Left hindlimb (tissue), 1 donor: Measurements from ENCODE around the gene GLCE.

Source experiments
- DNase-seq: peaks from one replicate; pipeline ENCODE4 v3.0.0-alpha.2; 2018

GLCE gene

GRCh38 chr15:69160141-69160993, at the start of gene GLCE:
Gene GLCE (plus strand): TSS chr15:69160635. CDS start chr15:69255807, 95,172 bp downstream.
- peak; percentile 98 for DNase-seq

- DNase-seq: no peak
These were observed 46.0 kb upstream of the GLCE start for GRCh38 chr15:69114331-69114928.

- no peak for DNase-seq
These were observed 45.4 kb upstream of the GLCE start for GRCh38 chr15:69115031-69115430.

DNA sequence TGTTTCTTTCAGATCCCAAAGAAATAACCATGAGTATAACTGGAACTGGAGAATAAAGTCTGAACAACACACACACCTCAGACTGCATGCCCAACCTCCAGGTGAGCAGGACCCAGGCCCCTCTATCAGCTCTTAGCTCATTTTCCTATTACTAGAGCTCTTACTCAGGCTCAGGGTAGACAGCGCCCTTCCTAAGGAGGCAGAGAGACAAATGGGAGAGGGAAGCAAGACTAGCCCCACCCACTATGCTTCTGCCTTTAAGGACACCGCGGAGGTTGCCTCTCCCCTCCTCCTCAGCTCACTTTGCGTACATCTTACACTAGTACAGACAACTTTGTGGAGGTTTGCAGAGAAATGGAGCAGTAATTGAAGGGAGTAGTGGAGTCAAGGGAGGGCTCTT, 44.0 kb upstream of the GLCE start:
- no peak for DNase-seq

- no peak for DNase-seq
These were observed 43.0 kb upstream of the GLCE start for GRCh38 chr15:69117431-69117871.

GRCh38 chr15:69118089-69118488, 42.3 kb upstream of the GLCE start:
- no peak for DNase-seq

DNA sequence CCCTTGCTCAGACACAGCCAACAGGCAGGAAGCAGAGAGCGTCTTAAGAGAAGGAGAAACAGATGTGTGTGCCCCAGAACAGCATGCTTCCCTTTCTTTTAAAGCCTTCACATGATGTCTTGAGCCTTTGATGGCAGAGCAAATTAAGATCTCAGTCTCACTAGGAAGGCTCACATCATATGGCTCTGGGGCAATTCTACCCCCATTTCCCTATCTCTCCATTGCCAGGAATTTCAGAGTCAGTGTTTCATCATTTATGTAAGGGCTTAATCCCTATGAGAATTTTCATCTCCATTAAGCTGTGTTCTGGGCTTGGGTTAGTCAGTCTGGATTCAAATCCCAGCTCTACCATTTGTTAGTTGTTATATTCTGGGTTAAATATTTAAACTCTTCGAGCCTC, 41.4 kb upstream of the GLCE start:
- DNase-seq: no peak

- DNase-seq: no peak
These were observed 40.6 kb upstream of the GLCE start for GRCh38 chr15:69119683-69120395.

DNA sequence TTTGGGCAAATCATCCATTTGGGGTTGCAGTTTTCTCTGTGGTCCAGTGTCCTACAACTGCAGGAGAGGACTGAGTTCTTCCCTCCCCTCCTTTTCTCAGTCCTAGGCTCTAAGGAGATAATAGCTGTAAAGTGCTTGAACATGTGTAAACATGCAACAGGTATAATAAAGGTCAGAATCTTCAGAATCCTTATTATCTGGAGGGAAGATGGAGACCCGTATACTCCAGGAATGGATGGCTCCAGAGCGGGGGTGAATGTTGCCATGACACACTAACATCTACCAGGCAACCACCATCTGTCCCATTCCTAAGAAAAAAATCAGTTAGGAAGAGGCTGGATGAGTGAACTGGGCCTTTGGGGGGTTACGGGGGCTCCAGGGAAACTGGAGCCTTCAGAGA, 39.7 kb upstream of the GLCE start:
- no peak for DNase-seq

GRCh38 chr15:69121198-69121828, 39.1 kb upstream of the GLCE start:
- no peak for DNase-seq

DNA sequence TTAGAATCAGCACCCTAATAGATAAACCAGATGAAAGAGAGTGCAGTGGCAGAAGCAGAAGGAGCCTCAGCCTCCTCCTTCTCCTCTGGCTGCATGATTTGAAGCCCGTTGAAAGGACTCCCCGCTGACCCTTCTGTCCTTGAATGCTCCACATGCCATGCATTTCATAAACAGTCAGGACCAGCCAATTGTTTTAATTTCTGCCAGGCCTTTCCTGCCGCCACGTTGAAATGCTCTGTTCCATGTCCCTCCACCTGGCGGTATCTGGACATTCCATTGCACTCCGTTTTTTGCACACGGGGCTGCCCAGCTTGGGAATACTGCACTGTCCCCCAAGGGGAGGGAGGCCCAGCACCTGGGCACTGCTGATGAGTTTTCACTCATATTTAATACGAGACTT, 35.2 kb upstream of the GLCE start:
- DNase-seq: no peak

DNA sequence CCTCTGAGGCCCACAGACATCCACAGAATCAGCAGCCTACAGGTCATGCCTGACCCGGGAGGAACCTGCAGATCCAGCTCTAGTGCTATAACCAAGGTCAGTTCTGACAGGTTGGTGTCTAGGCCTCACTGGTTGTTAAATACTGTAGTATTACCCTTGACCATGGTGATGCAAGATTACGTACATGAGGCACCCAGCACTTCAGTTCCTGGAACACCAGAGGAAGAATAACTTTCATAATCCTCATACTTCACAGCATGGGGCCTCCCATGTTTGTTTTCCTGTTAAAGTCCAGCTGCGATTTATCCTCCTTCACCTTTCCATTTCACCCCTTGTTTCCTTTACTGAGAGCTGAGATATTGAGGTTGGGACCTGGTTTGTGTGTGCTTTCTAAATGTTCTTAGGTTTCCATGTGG, 34.4 kb upstream of the GLCE start:
- DNase-seq: no peak

DNA sequence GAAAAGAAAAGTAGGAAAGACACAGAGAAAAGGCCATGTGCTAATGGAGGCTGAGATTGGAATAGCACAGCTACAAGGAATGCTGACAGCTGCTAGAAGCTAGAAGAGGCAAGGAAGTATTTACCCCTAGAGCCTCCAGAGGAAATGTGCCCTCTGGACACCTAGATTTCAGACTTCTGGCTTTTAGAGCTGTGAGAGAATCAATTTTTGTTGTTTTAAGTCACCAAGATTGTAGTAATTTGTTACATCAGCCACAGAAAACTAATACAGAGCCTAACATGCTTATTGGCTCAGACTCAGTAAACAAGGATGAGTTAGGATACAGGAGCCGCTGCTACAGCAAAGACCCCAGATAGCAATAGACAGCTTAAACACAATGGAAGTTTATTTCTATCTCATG, 33.1 kb upstream of the GLCE start:
- no peak for DNase-seq

DNA sequence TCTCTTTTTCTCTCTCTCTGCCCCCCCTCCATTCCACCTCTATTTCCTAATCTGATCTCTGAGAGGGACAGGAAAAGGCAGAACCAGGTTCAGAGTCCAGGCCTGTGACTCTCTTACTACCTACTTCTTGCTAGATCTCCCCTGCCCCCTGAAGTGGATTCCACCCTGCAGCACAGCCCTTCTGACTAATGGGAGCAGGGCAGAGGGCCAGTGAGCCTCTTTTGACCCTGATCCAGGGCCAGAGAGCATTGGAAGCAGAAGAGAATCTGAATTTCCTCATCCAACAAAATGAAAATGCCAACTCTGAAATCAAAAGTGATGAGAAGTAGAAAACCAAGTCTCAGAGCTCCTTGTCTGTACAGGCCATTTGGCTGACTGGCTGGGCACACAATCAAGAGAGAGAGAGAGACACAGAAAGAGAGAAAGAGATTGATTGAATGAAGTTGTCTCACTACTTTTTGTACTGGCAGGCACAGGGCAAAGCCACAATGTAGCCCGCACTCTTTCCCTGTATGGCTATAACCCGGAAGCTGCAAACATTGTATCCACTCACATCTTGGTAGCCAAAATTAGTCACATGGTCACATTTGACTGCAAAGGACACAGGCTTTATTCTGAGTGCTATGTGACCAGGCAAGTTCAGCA, 31.6 kb upstream of the GLCE start:
- DNase-seq: no peak

DNA sequence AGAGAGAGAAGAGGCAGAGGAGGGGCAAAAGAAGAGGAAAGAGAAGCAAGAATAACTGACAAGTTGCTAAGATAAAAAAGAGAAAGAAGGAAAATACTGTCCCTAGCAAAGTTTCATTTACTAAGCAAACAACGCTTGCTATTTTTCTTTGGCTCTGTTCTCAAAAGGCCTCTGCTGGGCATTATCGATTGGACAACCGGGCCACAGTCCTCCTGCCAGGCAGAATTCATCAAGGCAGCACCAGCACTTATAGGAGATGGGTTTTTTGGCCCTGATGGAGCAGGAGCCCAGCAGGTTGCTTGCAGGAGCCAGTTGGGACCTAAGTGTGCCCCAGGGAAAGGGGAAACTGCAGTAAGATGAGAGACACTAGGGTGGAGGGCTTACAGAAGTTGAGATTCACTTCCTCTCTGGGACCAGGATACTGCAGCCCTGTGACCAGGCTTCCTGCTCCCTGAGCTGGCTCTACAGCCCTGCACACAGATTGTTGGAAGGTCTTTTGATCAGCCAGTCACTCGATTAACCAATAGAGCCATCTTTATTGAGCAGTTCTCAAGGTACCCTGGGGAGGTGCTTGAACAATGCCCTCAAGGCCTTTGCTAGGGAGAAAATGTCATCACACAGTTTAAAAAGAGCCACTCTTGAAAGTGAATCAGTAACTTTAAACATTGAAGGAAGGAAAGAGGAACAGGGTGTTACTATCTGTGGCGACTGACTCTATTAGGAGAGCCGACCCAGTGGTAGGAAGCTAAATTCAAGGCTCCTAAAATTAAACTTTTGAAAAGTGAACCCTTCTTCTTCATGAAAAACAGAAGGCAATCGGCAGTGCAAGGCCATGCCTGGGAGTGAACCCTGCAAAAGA, 28.8 kb upstream of the GLCE start:
- DNase-seq: no peak

DNA sequence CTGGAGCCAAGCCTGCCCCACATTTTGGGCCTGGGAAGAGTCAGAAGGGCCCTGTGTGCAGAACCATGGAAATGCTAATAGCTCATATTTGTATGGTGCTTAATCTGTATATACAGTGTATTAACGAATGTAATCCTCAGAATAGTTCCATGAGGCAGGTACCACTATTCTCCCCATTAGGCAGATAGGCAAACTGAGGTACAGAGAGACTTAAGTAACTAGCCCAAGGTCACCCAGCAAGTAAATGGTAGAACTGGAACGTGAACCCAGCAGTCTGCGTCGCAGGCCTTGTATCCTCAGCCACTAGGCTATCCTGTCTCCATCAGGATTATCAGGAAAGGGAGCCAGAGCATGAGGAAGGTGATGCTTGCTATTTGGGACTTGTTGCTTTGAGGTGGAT, 28.0 kb upstream of the GLCE start:
- DNase-seq: no peak

- DNase-seq: no peak
These were observed 27.2 kb upstream of the GLCE start for GRCh38 chr15:69132977-69133861.

- DNase-seq: no peak
These were observed 26.4 kb upstream of the GLCE start for GRCh38 chr15:69133862-69134519.

- DNase-seq: no peak
These were observed 25.6 kb upstream of the GLCE start for GRCh38 chr15:69134791-69135190.

DNA sequence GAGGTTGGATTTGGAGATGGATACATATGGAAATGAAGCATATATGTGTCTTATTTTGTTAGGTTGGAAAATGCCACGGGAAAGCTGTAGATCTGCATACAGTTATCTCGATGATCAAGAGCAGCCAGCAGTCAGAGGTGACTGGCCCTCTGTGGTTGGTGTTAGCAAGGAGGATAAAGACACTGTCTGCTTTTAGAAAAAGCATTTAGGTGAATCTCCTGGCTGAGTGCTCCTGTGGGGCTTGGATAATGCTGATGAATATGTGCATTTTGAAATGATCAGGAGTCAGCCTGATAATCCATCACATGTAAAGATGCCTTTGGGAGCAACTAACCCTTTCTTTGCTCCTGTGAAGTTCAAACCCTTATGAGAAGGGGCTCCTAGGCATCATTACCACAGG, 24.9 kb upstream of the GLCE start:
- DNase-seq: no peak
